ENCODE results near the gene RREB1. TPM values are rescaled to one million over a fixed set of nuclear protein-coding genes. Genes with fewer than 3 reads are reported as not detected.

Gene RREB1
- polyA plus RNA-seq, 1 donor (not counting 4 experiments of a cell fraction or from before 2014, with no cell fraction given) = 6.1 TPM

DNA sequence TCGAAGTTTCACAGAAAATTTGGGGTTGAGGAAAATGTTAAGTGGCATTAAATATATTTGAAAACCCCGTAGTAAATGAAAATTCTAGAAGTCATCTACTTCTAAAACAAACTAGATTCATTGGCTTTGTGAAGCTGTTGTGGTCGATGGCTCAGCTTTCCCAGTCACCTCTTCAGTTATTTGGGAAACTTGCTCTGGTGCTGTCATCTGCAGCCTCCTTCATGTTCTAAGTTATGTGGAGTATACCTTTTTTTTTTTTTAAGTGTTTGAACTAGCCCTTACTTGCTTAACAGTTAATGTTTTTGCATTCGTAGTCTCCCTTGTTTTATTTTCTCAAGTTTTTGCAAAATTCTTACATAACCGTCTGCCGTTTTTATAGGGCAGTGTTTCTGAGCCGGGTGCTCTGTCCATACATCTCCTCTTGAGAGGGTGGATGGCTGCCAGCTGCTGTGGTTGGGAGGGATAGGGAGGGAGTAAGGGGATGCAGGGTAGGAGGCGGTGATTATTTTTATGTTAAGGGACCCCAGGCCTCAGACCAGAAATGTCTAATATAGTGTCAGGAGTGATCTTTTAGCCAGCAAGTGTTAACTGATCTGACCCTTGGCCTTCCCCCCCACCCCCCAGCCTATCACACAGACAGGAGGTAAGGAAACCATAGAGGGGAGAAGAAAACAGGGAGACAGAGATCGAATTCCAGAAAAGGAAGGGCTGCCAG, 7.1 kb downstream of the RREB1 start:
- Histone ChIP-seq H3K9me3 (ENCODE audit: control insufficient read depth, low read depth, low read length) (no peaks in the 10 kb centered on the region), H3K4me3 (ENCODE audit: control insufficient read depth in 2 of 3, extremely low read depth in 1 of 3, insufficient read depth in 2 of 3, low read depth in 1 of 3, low read length in 3 of 3) (peak overlapping the region in 2 of 3 experiments; percentile 36 to 40), H3K27ac (ENCODE audit: control insufficient read depth, insufficient read depth, low read length) (peak overlapping the region; percentile 44), H2AFZ (ENCODE audit: control insufficient read depth, low read length) (no peak overlapping the region), H3K36me3 (ENCODE audit: control insufficient read depth in 2 of 2, extremely low read depth in 1 of 2, insufficient read depth in 2 of 2, low read length in 2 of 2) (peaks cover 0 to 10% of the 10 kb centered on the region in 2 experiments), H3K4me2 (ENCODE audit: control insufficient read depth, extremely low read depth, insufficient read depth, low read depth, low read length) (peak overlapping the region; percentile 85), H3K4me1 (ENCODE audit: control insufficient read depth, extremely low read depth, insufficient read depth, low read length) (peaks cover 62% of the 10 kb centered on the region), H4K20me1 (ENCODE audit: control insufficient read depth, extremely low read depth, insufficient read depth, low read length) (peaks cover 10% of the 10 kb centered on the region), H3K9ac (ENCODE audit: control insufficient read depth, extremely low read depth, insufficient read depth, low read length) (peak overlapping the region; percentile 50), H3K79me2 (ENCODE audit: control insufficient read depth, insufficient read depth, low read length) (peaks cover 100% of the 10 kb centered on the region), H3K27me3 (ENCODE audit: control insufficient read depth, extremely low read depth, insufficient read depth, low read length) (no peaks in the 10 kb centered on the region), H3K9me1 (ENCODE audit: control insufficient read depth, extremely low read depth, insufficient read depth, low read length) (peaks cover 18% of the 10 kb centered on the region)
- FAIRE-seq = no peak
- TF ChIP-seq EZH2 (IDR thresholded peaks at IDR 0.05; ENCODE audit: low read length) = no peak
- TF ChIP-seq, protein P1, sequence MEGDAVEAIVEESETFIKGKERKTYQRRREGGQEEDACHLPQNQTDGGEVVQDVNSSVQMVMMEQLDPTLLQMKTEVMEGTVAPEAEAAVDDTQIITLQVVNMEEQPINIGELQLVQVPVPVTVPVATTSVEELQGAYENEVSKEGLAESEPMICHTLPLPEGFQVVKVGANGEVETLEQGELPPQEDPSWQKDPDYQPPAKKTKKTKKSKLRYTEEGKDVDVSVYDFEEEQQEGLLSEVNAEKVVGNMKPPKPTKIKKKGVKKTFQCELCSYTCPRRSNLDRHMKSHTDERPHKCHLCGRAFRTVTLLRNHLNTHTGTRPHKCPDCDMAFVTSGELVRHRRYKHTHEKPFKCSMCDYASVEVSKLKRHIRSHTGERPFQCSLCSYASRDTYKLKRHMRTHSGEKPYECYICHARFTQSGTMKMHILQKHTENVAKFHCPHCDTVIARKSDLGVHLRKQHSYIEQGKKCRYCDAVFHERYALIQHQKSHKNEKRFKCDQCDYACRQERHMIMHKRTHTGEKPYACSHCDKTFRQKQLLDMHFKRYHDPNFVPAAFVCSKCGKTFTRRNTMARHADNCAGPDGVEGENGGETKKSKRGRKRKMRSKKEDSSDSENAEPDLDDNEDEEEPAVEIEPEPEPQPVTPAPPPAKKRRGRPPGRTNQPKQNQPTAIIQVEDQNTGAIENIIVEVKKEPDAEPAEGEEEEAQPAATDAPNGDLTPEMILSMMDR (optimal IDR thresholded peaks at IDR 0.05 in 1 of 3, IDR thresholded peaks at IDR 0.05 in 1 of 3, conservative IDR thresholded peaks at IDR 0.05 in 1 of 3; ENCODE audit: extremely low read depth in 1 of 3, insufficient read depth in 2 of 3, low read length in 3 of 3) = no peak
- dilution Hi-C loops (cut with MboI; ENCODE audit: extremely low pct_ligation_motif_present, low sequenced_read_pairs) = no loop called here
- no peak for DNase-seq (ENCODE audit: low read depth, low spot score)

DNA sequence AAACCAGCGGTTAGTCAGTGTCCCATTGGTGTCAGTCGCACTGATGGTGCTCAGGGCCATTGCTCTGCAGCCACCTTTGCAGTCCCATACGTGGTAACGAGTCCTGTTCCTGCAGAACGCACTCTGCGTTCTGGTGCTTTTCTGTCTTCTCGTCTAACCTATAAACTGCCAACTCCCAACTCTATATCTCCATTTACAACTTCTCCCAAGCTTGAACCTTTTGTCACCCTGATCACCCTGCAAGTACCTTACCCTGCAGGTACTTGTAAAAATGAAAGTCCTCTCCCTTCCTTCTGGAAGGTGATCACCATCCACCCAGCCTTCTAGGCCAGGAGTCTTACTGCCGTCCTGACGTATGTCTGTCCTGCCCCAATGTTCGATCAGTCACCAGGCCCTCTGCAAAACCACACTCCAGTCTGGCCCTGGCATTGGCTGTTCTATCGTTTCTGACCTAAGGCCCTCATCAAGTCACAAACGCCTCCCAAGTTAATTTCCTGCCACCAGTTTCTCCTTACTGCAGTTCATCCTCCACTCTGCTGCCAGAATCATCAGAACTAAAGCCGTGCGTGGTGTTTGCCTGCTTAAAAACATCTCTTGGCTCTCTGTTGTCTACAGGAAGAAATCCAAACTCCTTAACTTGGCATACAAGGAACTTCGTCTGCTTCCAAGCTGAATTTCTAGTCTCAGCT, 7.9 kb downstream of the RREB1 start:
- Histone ChIP-seq H3K4me3 (ENCODE audit: control insufficient read depth in 2 of 3, extremely low read depth in 1 of 3, insufficient read depth in 2 of 3, low read depth in 1 of 3, low read length in 3 of 3) (peak overlapping the region in 2 of 3 experiments; percentile 36 to 40), H3K9me1 (ENCODE audit: control insufficient read depth, extremely low read depth, insufficient read depth, low read length) (peaks cover 16% of the 10 kb centered on the region), H3K9ac (ENCODE audit: control insufficient read depth, extremely low read depth, insufficient read depth, low read length) (peak overlapping the region; percentile 50), H3K4me1 (ENCODE audit: control insufficient read depth, extremely low read depth, insufficient read depth, low read length) (peaks cover 55% of the 10 kb centered on the region), H3K9me3 (ENCODE audit: control insufficient read depth, low read depth, low read length) (no peaks in the 10 kb centered on the region), H3K36me3 (ENCODE audit: control insufficient read depth in 2 of 2, extremely low read depth in 1 of 2, insufficient read depth in 2 of 2, low read length in 2 of 2) (peaks cover 0 to 10% of the 10 kb centered on the region in 2 experiments), H3K4me2 (ENCODE audit: control insufficient read depth, extremely low read depth, insufficient read depth, low read depth, low read length) (peak overlapping the region; percentile 85), H3K27me3 (ENCODE audit: control insufficient read depth, extremely low read depth, insufficient read depth, low read length) (no peaks in the 10 kb centered on the region), H3K27ac (ENCODE audit: control insufficient read depth, insufficient read depth, low read length) (peak overlapping the region; percentile 44), H2AFZ (ENCODE audit: control insufficient read depth, low read length) (peak overlapping the region; percentile 8), H4K20me1 (ENCODE audit: control insufficient read depth, extremely low read depth, insufficient read depth, low read length) (peaks cover 10% of the 10 kb centered on the region), H3K79me2 (ENCODE audit: control insufficient read depth, insufficient read depth, low read length) (peaks cover 99% of the 10 kb centered on the region)
- FAIRE-seq (peak; percentile 49), DNase-seq (ENCODE audit: low read depth, low spot score) (no peak)
- dilution Hi-C loops (cut with MboI; ENCODE audit: extremely low pct_ligation_motif_present, low sequenced_read_pairs) = no loop called here
- no peak for TF ChIP-seq EZH2 (IDR thresholded peaks at IDR 0.05; ENCODE audit: low read length)
- TF ChIP-seq, protein P1 (optimal IDR thresholded peaks at IDR 0.05 in 1 of 3, IDR thresholded peaks at IDR 0.05 in 1 of 3, conservative IDR thresholded peaks at IDR 0.05 in 1 of 3; ENCODE audit: extremely low read depth in 1 of 3, insufficient read depth in 2 of 3, low read length in 3 of 3) = no peak

All from keratinocyte (primary cell).